GM12878 (cell line): ENCODE data around the gene NUDT3. TPM values are rescaled to one million over a fixed set of nuclear protein-coding genes. Genes with fewer than 3 reads are reported as not detected.

Source experiments
- BCLAF1 ChIP-seq: fragments of 450-650 bp; IDR thresholded peaks from 2 replicates; pipeline ENCODE4 v1.6.1; 2017; ENCODE audit warnings: antibody characterized with exemption, mild to moderate bottlenecking, moderate library complexity
- CBFB ChIP-seq: IDR thresholded peaks from 2 replicates; pipeline ENCODE4 v1.6.1; 2016; ENCODE audit warnings: antibody characterized with exemption, low read depth
- CBX3 ChIP-seq: fragments of 200-600 bp; sonication (generic); IDR thresholded peaks from 2 replicates; pipeline ENCODE4 v1.6.1; 2016; ENCODE audit warnings: low read depth, borderline replicate concordance
- E4F1 ChIP-seq: fragments of 450-650 bp; IDR thresholded peaks from 2 replicates; pipeline ENCODE4 v1.6.1; 2018; ENCODE audit warnings: borderline replicate concordance, mild to moderate bottlenecking; ENCODE audit not compliant: partially characterized antibody
- LARP7 ChIP-seq: fragments of 450-650 bp; IDR thresholded peaks from 2 replicates; pipeline ENCODE4 v1.6.1; 2017; ENCODE audit warnings: mild to moderate bottlenecking
- MLLT1 ChIP-seq: fragments of 450-650 bp; IDR thresholded peaks from 2 replicates; pipeline ENCODE4 v1.6.1; 2016; ENCODE audit warnings: mild to moderate bottlenecking
- MYB ChIP-seq: fragments of 150-350 bp; IDR thresholded peaks from 2 replicates; pipeline ENCODE4 v1.6.1; 2014; ENCODE audit warnings: mild to moderate bottlenecking, low read depth, low read length, borderline replicate concordance
- NBN ChIP-seq: fragments of 450-650 bp; IDR thresholded peaks from 2 replicates; pipeline ENCODE4 v1.6.1; 2016
- PKNOX1 ChIP-seq: fragments of 450-650 bp; IDR thresholded peaks from 2 replicates; pipeline ENCODE4 v1.6.1; 2016; ENCODE audit warnings: mild to moderate bottlenecking
- PML ChIP-seq: IDR thresholded peaks from 2 replicates; pipeline ENCODE4 v1.6.1; 2012; ENCODE audit warnings: low read length, inconsistent platforms
- YY1 ChIP-seq: IDR thresholded peaks from 2 replicates; pipeline ENCODE4 v1.6.1; 2011; ENCODE audit warnings: low read depth, mild to moderate bottlenecking, low read length
- ZBTB11 ChIP-seq: fragments of 450-650 bp; formaldehyde crosslinking; IDR thresholded peaks from 2 replicates; pipeline ENCODE4 v1.5.0; 2022; ENCODE audit warnings: mild to moderate bottlenecking, missing genetic modification characterization
- ZNF622 ChIP-seq: fragments of 450-650 bp; IDR thresholded peaks from 2 replicates; pipeline ENCODE4 v1.6.1; 2017; ENCODE audit warnings: mild to moderate bottlenecking, inconsistent platforms
- polyA plus RNA-seq, 11 experiments: library from polyadenylated mRNA; depleted of rRNA in 4 of 11; unstranded in 6 of 11; stranded (reverse) in 5 of 11; fragments of >200 nt; fragmentation: Nextera tagmentation in 4 of 11; fragmentation: Illumina TruSeq in 1 of 11; extraction: Ambion mirVana in 4 of 11; extraction: Trizol in 1 of 11; gene quantifications; 1 replicate in 1 of 11; 2 replicates in 10 of 11; pipeline versions ENCODE4 v1.2.1 to v1.2.3, GENCODE V29; 2011 to 2016; ENCODE audit warnings: inconsistent platforms in 2 of 11, missing spikeins in 2 of 11, low read depth in 1 of 11
- total RNA-seq, 4 experiments: library from RNA; depleted of rRNA in 3 of 4; stranded (reverse); fragments of >200 nt in 3 of 4; fragmentation: Illumina TruSeq in 1 of 4; extraction: Trizol in 1 of 4; gene quantifications; 2 replicates each; pipeline versions ENCODE4 v1.2.1 to v1.2.3, GENCODE V29; 2013 to 2021
- TF ChIP-seq, protein P1 (sequence below): IDR thresholded peaks from 2 replicates; pipeline ENCODE4 v1.6.1; 2012; ENCODE audit warnings: improper control_type of control experiment, low read depth, low read length; ENCODE audit not compliant: insufficient replicate concordance

Gene NUDT3
- total and polyA plus RNA-seq, 10 of the 15 experiments (the other 5 are each of a cell fraction or from before 2014, with no cell fraction given) = 2.4 to 32.3 (median 25.5) TPM

GRCh38 chr6:34236131-34236442 lies 156.4 kb downstream of the NUDT3 start (continued):
- TF ChIP-seq BCLAF1 (no peak), CBX3 (no peak), LARP7 (no peak), MLLT1 (0 out of 2 replicates have a peak, but pooled peaks have one; percentile 22), MYB (no peak), PML (no peak), ZNF622 (no peak), PKNOX1 (no peak), E4F1 (no peak), CBFB (no peak; the same call in 1 of the 2 replicates), NBN (no peak), ZBTB11 (CRISPR knock-in tag) (no peak), YY1 (0 out of 2 replicates have a peak, but pooled peaks have one; percentile 8)
- TF ChIP-seq, protein P1, sequence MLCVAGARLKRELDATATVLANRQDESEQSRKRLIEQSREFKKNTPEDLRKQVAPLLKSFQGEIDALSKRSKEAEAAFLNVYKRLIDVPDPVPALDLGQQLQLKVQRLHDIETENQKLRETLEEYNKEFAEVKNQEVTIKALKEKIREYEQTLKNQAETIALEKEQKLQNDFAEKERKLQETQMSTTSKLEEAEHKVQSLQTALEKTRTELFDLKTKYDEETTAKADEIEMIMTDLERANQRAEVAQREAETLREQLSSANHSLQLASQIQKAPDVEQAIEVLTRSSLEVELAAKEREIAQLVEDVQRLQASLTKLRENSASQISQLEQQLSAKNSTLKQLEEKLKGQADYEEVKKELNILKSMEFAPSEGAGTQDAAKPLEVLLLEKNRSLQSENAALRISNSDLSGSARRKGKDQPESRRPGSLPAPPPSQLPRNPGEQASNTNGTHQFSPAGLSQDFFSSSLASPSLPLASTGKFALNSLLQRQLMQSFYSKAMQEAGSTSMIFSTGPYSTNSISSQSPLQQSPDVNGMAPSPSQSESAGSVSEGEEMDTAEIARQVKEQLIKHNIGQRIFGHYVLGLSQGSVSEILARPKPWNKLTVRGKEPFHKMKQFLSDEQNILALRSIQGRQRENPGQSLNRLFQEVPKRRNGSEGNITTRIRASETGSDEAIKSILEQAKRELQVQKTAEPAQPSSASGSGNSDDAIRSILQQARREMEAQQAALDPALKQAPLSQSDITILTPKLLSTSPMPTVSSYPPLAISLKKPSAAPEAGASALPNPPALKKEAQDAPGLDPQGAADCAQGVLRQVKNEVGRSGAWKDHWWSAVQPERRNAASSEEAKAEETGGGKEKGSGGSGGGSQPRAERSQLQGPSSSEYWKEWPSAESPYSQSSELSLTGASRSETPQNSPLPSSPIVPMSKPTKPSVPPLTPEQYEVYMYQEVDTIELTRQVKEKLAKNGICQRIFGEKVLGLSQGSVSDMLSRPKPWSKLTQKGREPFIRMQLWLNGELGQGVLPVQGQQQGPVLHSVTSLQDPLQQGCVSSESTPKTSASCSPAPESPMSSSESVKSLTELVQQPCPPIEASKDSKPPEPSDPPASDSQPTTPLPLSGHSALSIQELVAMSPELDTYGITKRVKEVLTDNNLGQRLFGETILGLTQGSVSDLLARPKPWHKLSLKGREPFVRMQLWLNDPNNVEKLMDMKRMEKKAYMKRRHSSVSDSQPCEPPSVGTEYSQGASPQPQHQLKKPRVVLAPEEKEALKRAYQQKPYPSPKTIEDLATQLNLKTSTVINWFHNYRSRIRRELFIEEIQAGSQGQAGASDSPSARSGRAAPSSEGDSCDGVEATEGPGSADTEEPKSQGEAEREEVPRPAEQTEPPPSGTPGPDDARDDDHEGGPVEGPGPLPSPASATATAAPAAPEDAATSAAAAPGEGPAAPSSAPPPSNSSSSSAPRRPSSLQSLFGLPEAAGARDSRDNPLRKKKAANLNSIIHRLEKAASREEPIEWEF = no peak
